Liver (tissue), 9 donors: ENCODE data around the gene SNF8. TPM values are rescaled to one million over a fixed set of nuclear protein-coding genes. Genes with fewer than 3 reads are reported as not detected.
"Not testable (repeated sequence)": the region's sequence is repeated elsewhere in the genome, so short reads cannot be mapped to it uniquely, and the experiment has no call there.

Experiments
- DNase-seq: peaks from one replicate; pipeline ENCODE4 v3.0.0-alpha.2; 2017; ENCODE audit warnings: low spot score
- H3K27ac ChIP-seq, 2 donors: one replicate each; pipeline ENCODE4 v1.7.0; 2013; ENCODE audit warnings: inconsistent platforms in 2 of 2, low read length in 2 of 2, control low read depth in 1 of 2, low read depth in 1 of 2, mild to moderate bottlenecking in 1 of 2
- H3K27me3 ChIP-seq, 4 donors: one replicate each; pipeline versions ENCODE4 v1.6.1 to v1.7.0; 2013; ENCODE audit warnings: low read length in 3 of 4, inconsistent platforms in 1 of 4, mild to moderate bottlenecking in 1 of 4, moderate library complexity in 1 of 4; ENCODE audit not compliant: control insufficient read depth in 4 of 4, insufficient read depth in 4 of 4
- H3K36me3 ChIP-seq, 4 donors: one replicate each; pipeline versions ENCODE4 v1.6.1 to v1.7.0; 2013; ENCODE audit warnings: low read length in 3 of 4, mild to moderate bottlenecking in 3 of 4, low read depth in 1 of 4, moderate library complexity in 1 of 4; ENCODE audit not compliant: control insufficient read depth in 4 of 4, insufficient read depth in 3 of 4
- H3K4me1 ChIP-seq, 4 donors: one replicate each; pipeline versions ENCODE4 v1.6.1 to v1.7.0; 2013; ENCODE audit warnings: low read length in 3 of 4, mild to moderate bottlenecking in 3 of 4, moderate library complexity in 1 of 4; ENCODE audit not compliant: control insufficient read depth in 4 of 4, insufficient read depth in 4 of 4
- H3K4me3 ChIP-seq, 3 donors: one replicate each; pipeline versions ENCODE4 v1.6.1 to v1.7.0; 2013; ENCODE audit warnings: low read length in 3 of 3, control low read depth in 1 of 3, low read depth in 1 of 3, mild to moderate bottlenecking in 1 of 3
- H3K9ac ChIP-seq, 2 donors: one replicate each; pipeline ENCODE4 v1.7.0; 2013; ENCODE audit warnings: low read length in 2 of 2, mild to moderate bottlenecking in 2 of 2, moderate library complexity in 2 of 2, control low read depth in 1 of 2, low read depth in 1 of 2
- H3K9me3 ChIP-seq, 4 donors: one replicate each; pipeline versions ENCODE4 v1.6.1 to v1.7.0; 2013; ENCODE audit warnings: low read length in 3 of 4; ENCODE audit not compliant: control insufficient read depth in 4 of 4
- ATF3 ChIP-seq: IDR thresholded peaks from 2 replicates; pipeline ENCODE4 v1.6.1; 2016; ENCODE audit warnings: antibody characterized with exemption
- FOXA1 ChIP-seq: IDR thresholded peaks from 2 replicates; pipeline ENCODE4 v1.6.1; 2016; ENCODE audit warnings: antibody characterized with exemption
- FOXA2 ChIP-seq: IDR thresholded peaks from 2 replicates; pipeline ENCODE4 v1.6.1; 2016; ENCODE audit warnings: antibody characterized with exemption
- GABPA ChIP-seq, 2 donors: IDR thresholded peaks in 1 of 2; conservative IDR thresholded peaks in 1 of 2; 2 replicates each; pipeline ENCODE4 v1.6.1; 2016; ENCODE audit warnings: antibody characterized with exemption in 2 of 2, mild to moderate bottlenecking in 1 of 2, moderate library complexity in 1 of 2
- HNF4G ChIP-seq: IDR thresholded peaks from 2 replicates; pipeline ENCODE4 v1.6.1; 2016; ENCODE audit warnings: antibody characterized with exemption
- MAX ChIP-seq: IDR thresholded peaks from 2 replicates; pipeline ENCODE4 v1.6.1; 2016; ENCODE audit warnings: antibody characterized with exemption
- RAD21 ChIP-seq, 2 donors: IDR thresholded peaks; 2 replicates each; pipeline ENCODE4 v1.6.1; 2016; ENCODE audit warnings: antibody characterized with exemption in 2 of 2, mild to moderate bottlenecking in 2 of 2
- RXRA ChIP-seq, 2 donors: IDR thresholded peaks; 2 replicates each; pipeline ENCODE4 v1.6.1; 2017 to 2018; ENCODE audit warnings: antibody characterized with exemption in 2 of 2, mild to moderate bottlenecking in 1 of 2
- SP1 ChIP-seq: IDR thresholded peaks from 2 replicates; pipeline ENCODE4 v1.6.1; 2018; ENCODE audit warnings: antibody characterized with exemption, mild to moderate bottlenecking
- YY1 ChIP-seq: IDR thresholded peaks from 2 replicates; pipeline ENCODE4 v1.6.1; 2016; ENCODE audit warnings: antibody characterized with exemption, mild to moderate bottlenecking
- ZBTB33 ChIP-seq: IDR thresholded peaks from 2 replicates; pipeline ENCODE4 v1.6.1; 2016; ENCODE audit warnings: antibody characterized with exemption
- WGBS: extraction: QIAGEN DNeasy Blood & Tissue Kit; methylation state at CpG from one replicate; pipeline ENCODE4 v1.1.7; 2013; 5-methylcytosine and 5-hydroxymethylcytosine counted together
- polyA plus RNA-seq, 2 donors: library from polyadenylated mRNA; stranded (reverse) in 1 of 2; unstranded in 1 of 2; fragments of 200-250 nt in 1 of 2; fragments of >200 nt in 1 of 2; fragmentation: Nextera tagmentation in 1 of 2; extraction: Ambion mirVana in 1 of 2; gene quantifications; one replicate each; pipeline versions ENCODE4 v1.2.1 to v1.2.3, GENCODE V29; 2013 to 2015
- total RNA-seq, 2 donors: library from RNA; depleted of rRNA; stranded (reverse); fragments of >200 nt; gene quantifications; one replicate each; pipeline ENCODE4 v1.2.3, GENCODE V29; 2014
- TF ChIP-seq, protein P1 (sequence below): IDR thresholded peaks from 2 replicates; pipeline ENCODE4 v1.6.1; 2016; ENCODE audit warnings: antibody characterized with exemption, mild to moderate bottlenecking
- donor health status: healthy.
- donor health status: healthy.
- donor health status: healthy.
- donor health status: healthy.
- donor health status: healthy.

The SNF8 gene
- total and polyA plus RNA-seq, 4 donors, result 40.5 to 78.2 (median 60.8) TPM

GRCh38 chr17:48952904-48953303 lies 8.3 kb upstream of the SNF8 start:
- H3K36me3 ChIP-seq, result no peaks in the 10 kb centered on the region
- no peak overlapping the region for H3K27ac ChIP-seq
- 35% methylated on average over 5 of the region's 5 CpGs for WGBS
- TF ChIP-seq MAX, result no peak
- TF ChIP-seq HNF4G, result no peak
- TF ChIP-seq ZBTB33, result no peak
- no peak for TF ChIP-seq RAD21 (IDR thresholded peaks at IDR 0.05)
- TF ChIP-seq FOXA2, result no peak
- TF ChIP-seq, protein P1, sequence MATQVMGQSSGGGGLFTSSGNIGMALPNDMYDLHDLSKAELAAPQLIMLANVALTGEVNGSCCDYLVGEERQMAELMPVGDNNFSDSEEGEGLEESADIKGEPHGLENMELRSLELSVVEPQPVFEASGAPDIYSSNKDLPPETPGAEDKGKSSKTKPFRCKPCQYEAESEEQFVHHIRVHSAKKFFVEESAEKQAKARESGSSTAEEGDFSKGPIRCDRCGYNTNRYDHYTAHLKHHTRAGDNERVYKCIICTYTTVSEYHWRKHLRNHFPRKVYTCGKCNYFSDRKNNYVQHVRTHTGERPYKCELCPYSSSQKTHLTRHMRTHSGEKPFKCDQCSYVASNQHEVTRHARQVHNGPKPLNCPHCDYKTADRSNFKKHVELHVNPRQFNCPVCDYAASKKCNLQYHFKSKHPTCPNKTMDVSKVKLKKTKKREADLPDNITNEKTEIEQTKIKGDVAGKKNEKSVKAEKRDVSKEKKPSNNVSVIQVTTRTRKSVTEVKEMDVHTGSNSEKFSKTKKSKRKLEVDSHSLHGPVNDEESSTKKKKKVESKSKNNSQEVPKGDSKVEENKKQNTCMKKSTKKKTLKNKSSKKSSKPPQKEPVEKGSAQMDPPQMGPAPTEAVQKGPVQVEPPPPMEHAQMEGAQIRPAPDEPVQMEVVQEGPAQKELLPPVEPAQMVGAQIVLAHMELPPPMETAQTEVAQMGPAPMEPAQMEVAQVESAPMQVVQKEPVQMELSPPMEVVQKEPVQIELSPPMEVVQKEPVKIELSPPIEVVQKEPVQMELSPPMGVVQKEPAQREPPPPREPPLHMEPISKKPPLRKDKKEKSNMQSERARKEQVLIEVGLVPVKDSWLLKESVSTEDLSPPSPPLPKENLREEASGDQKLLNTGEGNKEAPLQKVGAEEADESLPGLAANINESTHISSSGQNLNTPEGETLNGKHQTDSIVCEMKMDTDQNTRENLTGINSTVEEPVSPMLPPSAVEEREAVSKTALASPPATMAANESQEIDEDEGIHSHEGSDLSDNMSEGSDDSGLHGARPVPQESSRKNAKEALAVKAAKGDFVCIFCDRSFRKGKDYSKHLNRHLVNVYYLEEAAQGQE, result no peak
- no peak for TF ChIP-seq ATF3
- no peak for TF ChIP-seq SP1
- H3K27me3 ChIP-seq, result peaks cover 0 to 2% (median 0%) of the 10 kb centered on the region in 4 donors
- H3K4me1 ChIP-seq, result no peaks in the 10 kb centered on the region
- no peak overlapping the region for H3K9ac ChIP-seq
- H3K4me3 ChIP-seq, result no peak overlapping the region
- DNase-seq, result no peak
- no peaks in the 10 kb centered on the region for H3K9me3 ChIP-seq

DNA sequence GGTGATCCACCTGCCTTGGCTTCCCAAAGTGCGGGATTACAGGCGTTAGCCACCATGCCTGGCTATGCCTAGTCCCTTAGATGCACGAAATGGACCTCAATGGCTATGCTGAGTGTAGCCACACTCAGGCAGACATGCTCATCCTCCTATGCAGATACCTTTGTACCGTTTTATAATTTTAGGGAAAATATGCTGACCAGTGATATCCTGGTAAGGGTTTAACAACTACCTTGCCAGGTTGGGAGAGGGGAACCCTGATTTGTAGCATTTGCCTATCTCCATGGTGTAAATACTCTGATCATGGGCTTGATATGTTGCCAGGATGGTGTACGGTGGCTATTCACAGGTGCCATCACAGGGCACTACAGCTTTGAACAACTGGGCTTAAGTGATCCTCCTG lies 6.9 kb upstream of the SNF8 start:
- WGBS, result 77% methylated on average over 5 of the region's 5 CpGs
- no peak overlapping the region for H3K9ac ChIP-seq
- no peak for TF ChIP-seq FOXA2
- TF ChIP-seq GABPA (IDR thresholded peaks at IDR 0.05 in 1 of 2, conservative IDR thresholded peaks at IDR 0.05 in 1 of 2), result no peak
- TF ChIP-seq YY1, result no peak
- no peak for TF ChIP-seq MAX
- no peak for TF ChIP-seq SP1
- no peak for TF ChIP-seq RXRA (IDR thresholded peaks at IDR 0.05)
- TF ChIP-seq FOXA1, result no peak
- peaks cover 0 to under 1% (median 0%) of the 10 kb centered on the region in 4 donors for H3K27me3 ChIP-seq
- H3K27ac ChIP-seq, result no peak overlapping the region
- no peaks in the 10 kb centered on the region for H3K4me1 ChIP-seq
- H3K36me3 ChIP-seq, result no peaks in the 10 kb centered on the region
- no peaks in the 10 kb centered on the region for H3K9me3 ChIP-seq
- no peak for DNase-seq
- no peak overlapping the region for H3K4me3 ChIP-seq

DNA sequence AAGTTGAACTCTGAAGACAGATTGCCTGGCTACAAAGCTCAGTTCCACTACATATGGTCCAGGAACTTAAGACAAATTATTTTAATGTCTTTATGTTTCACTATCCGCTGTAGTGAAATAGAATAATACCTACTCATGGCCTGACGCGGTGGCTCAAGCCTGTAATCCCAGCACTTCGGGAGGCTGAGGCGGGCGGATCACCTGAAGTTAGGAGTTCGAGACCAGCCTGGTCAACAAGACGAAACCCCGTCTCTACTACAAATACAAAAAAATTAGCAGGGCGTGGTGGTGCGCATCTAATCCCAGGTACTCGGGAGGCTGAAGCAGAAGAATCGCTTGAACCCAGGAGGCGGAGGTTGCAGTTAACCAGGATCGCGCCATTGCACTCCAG lies 614 bp upstream of the SNF8 start:
- peak overlapping the region; percentile 77 to 79 for H3K27ac ChIP-seq
- H3K9me3 ChIP-seq, result not testable (repeated sequence)

More for the DNA sequence above, 614 bp upstream of the SNF8 start:
- not testable (repeated sequence) for H3K9ac ChIP-seq, H3K36me3 ChIP-seq, H3K27me3 ChIP-seq, DNase-seq
- Histone ChIP-seq H3K4me3 (peak overlapping the region; percentile 77 to 90 (median 78)), H3K4me1 (peaks cover 4 to 14% (median 11%) of the 10 kb centered on the region in 4 donors)
- 91% methylated on average over 16 of the region's 16 CpGs for whole genome bisulfite sequencing
